HEK293 (cell line): ENCODE results near the gene PIGL.

Experiments used
- KLF1 ChIP-seq: fragments of 450-650 bp; formaldehyde crosslinking; IDR thresholded peaks from 2 replicates; pipeline ENCODE4 v1.5.1; 2016; ENCODE audit warnings: missing biosample characterization, missing genetic modification characterization
- MYNN ChIP-seq: fragments of 450-650 bp; formaldehyde crosslinking; IDR thresholded peaks from 2 replicates; pipeline ENCODE4 v1.5.1; 2016; ENCODE audit warnings: missing biosample characterization, missing genetic modification characterization, borderline replicate concordance
- ZFP3 ChIP-seq: fragments of 450-650 bp; formaldehyde crosslinking; IDR thresholded peaks from 2 replicates; pipeline ENCODE4 v1.5.1; 2016; ENCODE audit warnings: low read depth, missing biosample characterization, missing genetic modification characterization
- ZNF350 ChIP-seq: fragments of 450-650 bp; formaldehyde crosslinking; IDR thresholded peaks from 2 replicates; pipeline ENCODE4 v1.5.0; 2017; ENCODE audit warnings: missing biosample characterization, mild to moderate bottlenecking, missing genetic modification characterization
- ZNF354C ChIP-seq: fragments of 450-650 bp; formaldehyde crosslinking; IDR thresholded peaks from 2 replicates; pipeline ENCODE4 v1.5.1; 2016; ENCODE audit warnings: missing biosample characterization, missing genetic modification characterization, low read depth, borderline replicate concordance
- ZNF433 ChIP-seq: fragments of 450-650 bp; formaldehyde crosslinking; IDR thresholded peaks from 2 replicates; pipeline ENCODE4 v1.5.1; 2016; ENCODE audit warnings: missing biosample characterization, missing genetic modification characterization, low read depth
- TF ChIP-seq, protein P1 (sequence below): fragments of 450-650 bp; formaldehyde crosslinking; IDR thresholded peaks from 2 replicates; pipeline ENCODE4 v1.5.1; 2016; ENCODE audit warnings: missing biosample characterization, missing genetic modification characterization

DNA sequence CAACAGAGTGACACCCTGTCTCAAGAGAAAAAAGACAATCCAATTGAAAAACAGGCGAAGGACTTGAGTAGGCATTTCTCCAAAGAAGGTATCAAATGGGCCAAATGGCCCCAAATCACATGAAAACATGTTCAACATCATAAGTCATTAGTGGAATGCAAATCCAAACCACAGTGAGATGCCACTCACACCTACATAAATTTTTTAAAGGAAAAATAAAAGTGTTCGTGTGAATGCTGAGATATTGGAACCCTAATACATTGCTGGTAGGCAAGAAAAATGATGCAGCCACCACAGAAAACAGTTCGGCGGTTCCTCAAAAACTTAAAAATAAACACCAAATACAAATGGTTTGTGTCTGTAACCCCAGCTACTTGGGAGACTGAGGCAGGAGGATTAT is 45.2 kb downstream of the PIGL start:
- TF ChIP-seq, protein P1, sequence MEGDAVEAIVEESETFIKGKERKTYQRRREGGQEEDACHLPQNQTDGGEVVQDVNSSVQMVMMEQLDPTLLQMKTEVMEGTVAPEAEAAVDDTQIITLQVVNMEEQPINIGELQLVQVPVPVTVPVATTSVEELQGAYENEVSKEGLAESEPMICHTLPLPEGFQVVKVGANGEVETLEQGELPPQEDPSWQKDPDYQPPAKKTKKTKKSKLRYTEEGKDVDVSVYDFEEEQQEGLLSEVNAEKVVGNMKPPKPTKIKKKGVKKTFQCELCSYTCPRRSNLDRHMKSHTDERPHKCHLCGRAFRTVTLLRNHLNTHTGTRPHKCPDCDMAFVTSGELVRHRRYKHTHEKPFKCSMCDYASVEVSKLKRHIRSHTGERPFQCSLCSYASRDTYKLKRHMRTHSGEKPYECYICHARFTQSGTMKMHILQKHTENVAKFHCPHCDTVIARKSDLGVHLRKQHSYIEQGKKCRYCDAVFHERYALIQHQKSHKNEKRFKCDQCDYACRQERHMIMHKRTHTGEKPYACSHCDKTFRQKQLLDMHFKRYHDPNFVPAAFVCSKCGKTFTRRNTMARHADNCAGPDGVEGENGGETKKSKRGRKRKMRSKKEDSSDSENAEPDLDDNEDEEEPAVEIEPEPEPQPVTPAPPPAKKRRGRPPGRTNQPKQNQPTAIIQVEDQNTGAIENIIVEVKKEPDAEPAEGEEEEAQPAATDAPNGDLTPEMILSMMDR (tag by site-specific recombination) = no peak
- TF ChIP-seq MYNN (tag by site-specific recombination) = no peak
- no peak for TF ChIP-seq ZFP3 (tag by site-specific recombination)
- no peak for TF ChIP-seq ZNF433 (tag by site-specific recombination)
- TF ChIP-seq ZNF354C (tag by site-specific recombination) = no peak
- TF ChIP-seq ZNF350 = no peak
- TF ChIP-seq KLF1 (tag by site-specific recombination) = no peak
